PC-3 (cell line): Measurements from ENCODE around the gene HNRNPU. TPM values are rescaled to one million over a fixed set of nuclear protein-coding genes. Genes with fewer than 3 reads are reported as not detected.
"Not testable (repeated sequence)": the region's sequence is repeated elsewhere in the genome, so short reads cannot be mapped to it uniquely, and the experiment has no call there.

Experiments
- ATAC-seq: fragments of 200-7000 bp; cut with Tn5 transposase; 2 replicates; pipeline ENCODE4 v1.9.1; 2020; ENCODE audit warnings: mild to moderate bottlenecking, moderate library complexity
- BruUV-seq: library from RNA; stranded (reverse); fragments of 400-500 nt; replicated peaks from 2 replicates; lab custom pipeline; 2021; lab: Mats Ljungman, UMichigan
- CTCF ChIA-PET: fragments of 300-600 bp; sonication (Branson Sonifier 250); formaldehyde crosslinking; loops from one replicate; lab custom pipeline; 2022; ENCODE audit warnings: antibody characterized with exemption; lab: Charles Lee
- POLR2A ChIA-PET: fragments of 300-600 bp; sonication (Branson Sonifier 250); formaldehyde crosslinking; loops from one replicate; lab custom pipeline; 2022; ENCODE audit warnings: antibody characterized with exemption; ENCODE audit not compliant: unreplicated experiment; lab: Charles Lee
- DNase-seq: peaks from one replicate; pipeline ENCODE4 v3.0.0-alpha.2; 2015
- H2AFZ ChIP-seq: fragments of 300-600 bp; sonication (generic); 2 replicates; pipeline ENCODE4 v1.6.0; 2016; ENCODE audit warnings: antibody characterized with exemption, low read length
- H3F3A ChIP-seq: fragments of 300-600 bp; sonication (generic); one replicate; pipeline ENCODE4 v1.6.0; 2017; ENCODE audit warnings: antibody characterized with exemption, low read length, control low read depth, mild to moderate bottlenecking; ENCODE audit not compliant: unreplicated experiment
- H3K27ac ChIP-seq: fragments of 300-600 bp; sonication (generic); 2 replicates; pipeline ENCODE4 v1.5.1; 2016; ENCODE audit warnings: mild to moderate bottlenecking, low read length
- H3K27me3 ChIP-seq: fragments of 300-600 bp; sonication (generic); 2 replicates; pipeline ENCODE4 v1.6.1; 2016; ENCODE audit warnings: low read length, mixed read lengths
- H3K36me3 ChIP-seq: fragments of 300-600 bp; sonication (generic); 2 replicates; pipeline ENCODE4 v1.6.1; 2016; ENCODE audit warnings: low read depth, mixed run types, low read length, mixed read lengths
- H3K4me1 ChIP-seq: fragments of 300-600 bp; sonication (generic); 2 replicates; pipeline ENCODE4 v1.5.1; 2016; ENCODE audit warnings: low read length; ENCODE audit not compliant: insufficient read depth
- H3K4me2 ChIP-seq: fragments of 300-600 bp; sonication (generic); 2 replicates; pipeline ENCODE4 v1.6.0; 2016; ENCODE audit warnings: low read length
- H3K4me3 ChIP-seq: fragments of 300-600 bp; sonication (generic); 2 replicates; pipeline ENCODE4 v1.5.1; 2016; ENCODE audit warnings: mild to moderate bottlenecking, low read length, mixed read lengths
- H3K79me2 ChIP-seq: fragments of 300-600 bp; sonication (generic); 2 replicates; pipeline ENCODE4 v1.6.1; 2017; ENCODE audit warnings: low read length, mixed read lengths
- H3K9ac ChIP-seq: fragments of 300-600 bp; sonication (generic); 2 replicates; pipeline ENCODE4 v1.6.0; 2016; ENCODE audit warnings: mild to moderate bottlenecking, low read length
- H3K9me2 ChIP-seq: fragments of 300-600 bp; sonication (generic); replicated peaks from 2 replicates; pipeline ENCODE4 v1.6.1; 2016; ENCODE audit warnings: mixed run types, low read length, mixed read lengths
- H3K9me3 ChIP-seq: fragments of 300-600 bp; sonication (generic); 2 replicates; pipeline ENCODE4 v1.6.1; 2016; ENCODE audit warnings: low read length, mixed read lengths
- H4K20me1 ChIP-seq: fragments of 300-600 bp; sonication (generic); 2 replicates; pipeline ENCODE4 v1.6.1; 2016; ENCODE audit warnings: low read length, mixed read lengths
- CTCF ChIP-seq: fragments of 300-600 bp; sonication (generic); conservative IDR thresholded peaks from 2 replicates; pipeline ENCODE4 v1.5.1; 2017; ENCODE audit warnings: antibody characterized with exemption, low read depth, mild to moderate bottlenecking, low read length
- EZH2 ChIP-seq: fragments of 300-600 bp; sonication (generic); IDR thresholded peaks from one replicate; pipeline ENCODE4 v1.6.1; 2017; ENCODE audit warnings: antibody characterized with exemption, mild to moderate bottlenecking, low read length; ENCODE audit not compliant: unreplicated experiment
- EZH2phosphoT487 ChIP-seq: fragments of 300-600 bp; sonication (generic); IDR thresholded peaks from 2 replicates; pipeline ENCODE4 v1.6.1; 2018; ENCODE audit warnings: mild to moderate bottlenecking, antibody characterized with exemption, low read length, borderline replicate concordance
- intact Hi-C: fragments of 100-400 bp; cut with micrococcal nuclease; formaldehyde crosslinking; loops from 2 replicates; pipeline ENCODE4 v1.9.0; 2023
- total RNA-seq: library from RNA; depleted of rRNA; stranded (reverse); fragments of >200 nt; gene quantifications from 2 replicates; pipeline ENCODE4 v1.2.3, GENCODE V29; 2014

HNRNPU gene
- total RNA-seq, 1 experiment from 2014 or later, result 431 TPM

- Histone ChIP-seq H3K9me3 (no peaks in the 10 kb centered on the region), H3K9ac (peak overlapping the region; percentile 98), H3K79me2 (peaks cover 42% of the 10 kb centered on the region), H3K9me2 (no peaks in the 10 kb centered on the region), H3K36me3 (peaks cover 12% of the 10 kb centered on the region; the same call in 1 of the 2 replicates), H2AFZ (peak overlapping the region; percentile 39), H3K27ac (peak overlapping the region; percentile 91), H3K4me3 (peak overlapping the region; percentile 94), H4K20me1 (peaks cover 2% of the 10 kb centered on the region), H3F3A (peaks cover 12% of the 10 kb centered on the region), H3K4me2 (peak overlapping the region; percentile 87), H3K27me3 (no peaks in the 10 kb centered on the region), H3K4me1 (peaks cover 47% of the 10 kb centered on the region)
- intact Hi-C loops, result loop anchor here (1.0 to 5.0 kb wide), 5 partner anchors 30 to 382 kb away; partner anchors contain the start of genes ADSS2, DESI2 and HNRNPU
- DNase-seq (peak; percentile 90), ATAC-seq (peak; percentile 46)
- TF ChIP-seq CTCF (no peak), EZH2phosphoT487 (no peak), EZH2 (no peak)
- TSS peak; percentile 51 for BruUV-seq
- ChIA-PET POLR2A (interaction anchor here (0.6 to 0.8 kb wide), 5 partner anchors 27 to 768 kb away, joined by 3 to 14 read pairs (median 5); a partner anchor contains a TSS), CTCF (interaction anchor here (0.6 to 1.0 kb wide), 4 partner anchors 15 to 207 kb away, joined by 3 to 5 read pairs (median 4); no protein-coding TSS in a partner anchor)
These were observed 29.6 kb downstream of the HNRNPU start for GRCh38 chr1:244834543-244835275.

GRCh38 chr1:244833734-244834542 lies 30.4 kb downstream of the HNRNPU start:
- Histone ChIP-seq H3K79me2 (peaks cover 34% of the 10 kb centered on the region), H3K27ac (peak overlapping the region; percentile 91), H3K4me3 (peak overlapping the region; percentile 94), H2AFZ (peak overlapping the region; percentile 39), H3F3A (peaks cover 12% of the 10 kb centered on the region), H3K9me2 (no peaks in the 10 kb centered on the region), H4K20me1 (no peaks in the 10 kb centered on the region; the same call in none of the 2 replicates), H3K4me1 (peaks cover 47% of the 10 kb centered on the region), H3K9me3 (no peaks in the 10 kb centered on the region), H3K27me3 (no peaks in the 10 kb centered on the region), H3K36me3 (peaks cover 6% of the 10 kb centered on the region; the same call in 1 of the 2 replicates), H3K4me2 (peak overlapping the region; percentile 87), H3K9ac (peak overlapping the region; percentile 98)
- no TSS peak for BruUV-seq
- CTCF ChIA-PET, result interaction anchor here (0.6 to 1.0 kb wide), 4 partner anchors 15 to 208 kb away, joined by 3 to 5 read pairs (median 4); no protein-coding TSS in a partner anchor
- ATAC-seq, result peak; percentile 19
- TF ChIP-seq EZH2phosphoT487 (no peak), CTCF (peak; percentile 43; the same call in 1 of the 2 replicates), EZH2 (no peak)
- intact Hi-C loops, result loop anchor here (1.0 to 5.0 kb wide), 4 partner anchors 33 to 382 kb away; partner anchors contain the start of genes ADSS2 and DESI2
- POLR2A ChIA-PET, result interaction anchor here (0.7 kb wide), 1 partner anchor 32 kb away, joined by 3 read pairs; no protein-coding TSS in a partner anchor
- DNase-seq, result peak; percentile 85

GRCh38 chr1:244833260-244833659 lies 31.1 kb downstream of the HNRNPU start:
- DNase-seq, H3K9me3 ChIP-seq, H4K20me1 ChIP-seq, ATAC-seq, CTCF ChIA-PET, H3K36me3 ChIP-seq, H3K27me3 ChIP-seq, BruUV-seq, H3K9me2 ChIP-seq: not testable (repeated sequence)
- Histone ChIP-seq H3K27ac (peak overlapping the region; percentile 91), H3K79me2 (peaks cover 27% of the 10 kb centered on the region), H3K4me2 (peak overlapping the region; percentile 87), H3K4me1 (peaks cover 43% of the 10 kb centered on the region), H3K4me3 (peak overlapping the region; percentile 94; the same call in 1 of the 2 replicates), H3K9ac (peak overlapping the region; percentile 98), H3F3A (peaks cover 12% of the 10 kb centered on the region), H2AFZ (peak overlapping the region; percentile 39)
- intact Hi-C loops, result loop anchor here (5.0 kb wide), 1 partner anchor 381 kb away; the partner anchor contains the start of gene ADSS2
- POLR2A ChIA-PET, result interaction anchor here (0.7 kb wide), 1 partner anchor 31 kb away, joined by 3 read pairs; no protein-coding TSS in a partner anchor
